ENCODE measurements around the gene GUCA1A.
"Not testable (repeated sequence)": the region's sequence is repeated elsewhere in the genome, so short reads cannot be mapped to it uniquely, and the experiment has no call there.

The GUCA1A gene

GRCh38 chr6:42199106-42199981, 26.2 kb downstream of the GUCA1A start:
- Mint-ChIP-seq H3K9me3 (no peaks in the 10 kb centered on the region), H3K27me3 (no peaks in the 10 kb centered on the region), H3K4me1 (no peaks in the 10 kb centered on the region), H3K4me3 (no peak overlapping the region), H3K27ac (no peak overlapping the region), H3K36me3 (peaks cover 10% of the 10 kb centered on the region)
- DNase-seq, result no peak
- CTCF ChIA-PET, result interaction anchor here (0.5 kb wide), 1 partner anchor 513 kb away, joined by 5 read pairs; no protein-coding TSS in a partner anchor

GRCh38 chr6:42200035-42200434, 26.9 kb downstream of the GUCA1A start:
- no peaks in the 10 kb centered on the region for H3K4me1 Mint-ChIP-seq
- no peak for DNase-seq
- CTCF ChIA-PET, result interaction anchor here (0.5 kb wide), 1 partner anchor 513 kb away, joined by 5 read pairs; no protein-coding TSS in a partner anchor
- no peaks in the 10 kb centered on the region for H3K27me3 Mint-ChIP-seq
- no peaks in the 10 kb centered on the region for H3K9me3 Mint-ChIP-seq
- H3K27ac Mint-ChIP-seq, result no peak overlapping the region
- H3K36me3 Mint-ChIP-seq, result peaks cover 10% of the 10 kb centered on the region
- no peak overlapping the region for H3K4me3 Mint-ChIP-seq

- H3K27me3 Mint-ChIP-seq, result no peaks in the 10 kb centered on the region
- no peak for DNase-seq
- H3K9me3 Mint-ChIP-seq, result no peaks in the 10 kb centered on the region
- H3K4me1 Mint-ChIP-seq, result no peaks in the 10 kb centered on the region
- H3K36me3 Mint-ChIP-seq, result peaks cover 14% of the 10 kb centered on the region
- CTCF ChIA-PET, result no interaction called here
- no peak overlapping the region for H3K4me3 Mint-ChIP-seq
- H3K27ac Mint-ChIP-seq, result no peak overlapping the region
These were observed 28.2 kb downstream of the GUCA1A start for GRCh38 chr6:42201382-42201781.

GRCh38 chr6:42202131-42202915, 29.2 kb downstream of the GUCA1A start:
- not testable (repeated sequence) for H3K27me3 Mint-ChIP-seq, H3K9me3 Mint-ChIP-seq, H3K4me1 Mint-ChIP-seq, H3K4me3 Mint-ChIP-seq, DNase-seq, H3K27ac Mint-ChIP-seq
- CTCF ChIA-PET, result interaction anchor here (1.3 kb wide), 1 partner anchor 12 kb away, joined by 6 read pairs; no protein-coding TSS in a partner anchor
- H3K36me3 Mint-ChIP-seq, result peaks cover 17% of the 10 kb centered on the region

GRCh38 chr6:42203183-42203582, 30.0 kb downstream of the GUCA1A start:
- H3K27me3 Mint-ChIP-seq, result no peaks in the 10 kb centered on the region
- H3K4me1 Mint-ChIP-seq, result no peaks in the 10 kb centered on the region
- CTCF ChIA-PET, result interaction anchor here (1.3 kb wide), 1 partner anchor 11 kb away, joined by 6 read pairs; no protein-coding TSS in a partner anchor
- no peaks in the 10 kb centered on the region for H3K9me3 Mint-ChIP-seq
- H3K27ac Mint-ChIP-seq, result no peak overlapping the region
- H3K4me3 Mint-ChIP-seq, result no peak overlapping the region
- DNase-seq, result no peak
- peaks cover 23% of the 10 kb centered on the region for H3K36me3 Mint-ChIP-seq

- no peak overlapping the region for H3K4me3 Mint-ChIP-seq
- H3K4me1 Mint-ChIP-seq, result no peaks in the 10 kb centered on the region
- peaks cover 26% of the 10 kb centered on the region for H3K36me3 Mint-ChIP-seq
- DNase-seq, result no peak
- H3K9me3 Mint-ChIP-seq, result no peaks in the 10 kb centered on the region
- H3K27me3 Mint-ChIP-seq, result no peaks in the 10 kb centered on the region
- H3K27ac Mint-ChIP-seq, result peak overlapping the region; percentile 52
- CTCF ChIA-PET, result no interaction called here
These were observed 31.7 kb downstream of the GUCA1A start for GRCh38 chr6:42204768-42205282.

- DNase-seq, H3K27me3 Mint-ChIP-seq, H3K4me1 Mint-ChIP-seq, H3K27ac Mint-ChIP-seq, H3K9me3 Mint-ChIP-seq, H3K4me3 Mint-ChIP-seq, CTCF ChIA-PET: not testable (repeated sequence)
- peaks cover 30% of the 10 kb centered on the region for H3K36me3 Mint-ChIP-seq
These were observed 34.4 kb downstream of the GUCA1A start for GRCh38 chr6:42207559-42207958.

DNA sequence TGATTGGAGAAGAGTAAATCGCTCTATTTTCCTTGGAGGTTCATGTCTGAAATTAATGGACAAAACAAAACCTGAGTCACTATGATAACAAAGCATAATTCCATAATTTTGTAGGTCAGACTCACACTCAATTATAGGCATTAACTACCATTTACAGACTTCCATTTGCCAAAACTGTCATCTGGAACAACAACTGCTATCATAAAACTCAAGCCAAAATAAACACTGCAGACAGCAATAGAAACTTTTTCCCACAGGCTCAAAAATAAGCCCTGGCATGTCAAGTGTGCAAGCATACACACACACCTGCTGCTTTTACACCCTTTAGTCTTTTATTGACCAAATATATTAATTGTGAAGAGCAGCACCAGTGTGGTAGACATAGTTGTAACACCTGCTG, 37.4 kb downstream of the GUCA1A start:
- no peaks in the 10 kb centered on the region for H3K9me3 Mint-ChIP-seq
- no peak overlapping the region for H3K4me3 Mint-ChIP-seq
- CTCF ChIA-PET, result no interaction called here
- no peaks in the 10 kb centered on the region for H3K27me3 Mint-ChIP-seq
- DNase-seq, result no peak
- no peak overlapping the region for H3K27ac Mint-ChIP-seq
- peaks cover 37% of the 10 kb centered on the region for H3K36me3 Mint-ChIP-seq
- peaks cover 7% of the 10 kb centered on the region for H3K4me1 Mint-ChIP-seq

- Mint-ChIP-seq H3K27me3 (no peaks in the 10 kb centered on the region), H3K36me3 (peaks cover 33% of the 10 kb centered on the region), H3K4me1 (peaks cover 17% of the 10 kb centered on the region), H3K27ac (no peak overlapping the region), H3K4me3 (no peak overlapping the region), H3K9me3 (no peaks in the 10 kb centered on the region)
- CTCF ChIA-PET, result no interaction called here
- no peak for DNase-seq
These were observed 38.6 kb downstream of the GUCA1A start for GRCh38 chr6:42211726-42212125.

DNA sequence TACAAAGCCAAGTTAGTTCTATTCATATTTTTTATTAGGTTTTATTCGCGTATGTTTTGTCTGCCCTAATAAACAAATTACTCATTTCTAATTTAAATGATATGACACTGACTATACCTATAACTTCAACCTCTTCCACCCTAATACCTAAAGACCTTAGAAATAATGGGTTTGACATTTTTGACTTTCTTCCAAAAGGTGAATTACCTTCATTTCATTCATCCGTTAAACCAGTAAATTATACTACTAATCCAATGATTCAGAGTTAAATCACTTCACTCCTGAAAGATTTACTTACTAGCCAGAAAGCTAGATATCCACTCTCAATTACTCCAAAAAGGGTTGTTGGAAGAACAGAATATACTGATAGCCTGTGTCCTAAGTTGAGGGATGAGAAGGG, 39.3 kb downstream of the GUCA1A start:
- Mint-ChIP-seq H3K27me3 (no peaks in the 10 kb centered on the region), H3K4me1 (peaks cover 20% of the 10 kb centered on the region), H3K27ac (no peak overlapping the region), H3K9me3 (no peaks in the 10 kb centered on the region), H3K36me3 (peaks cover 34% of the 10 kb centered on the region), H3K4me3 (no peak overlapping the region)
- CTCF ChIA-PET, result interaction anchor here (0.5 to 5.7 kb wide), 2 partner anchors 335 to 368 kb away, joined by 3 to 48 read pairs; no protein-coding TSS in a partner anchor
- DNase-seq, result no peak

DNA sequence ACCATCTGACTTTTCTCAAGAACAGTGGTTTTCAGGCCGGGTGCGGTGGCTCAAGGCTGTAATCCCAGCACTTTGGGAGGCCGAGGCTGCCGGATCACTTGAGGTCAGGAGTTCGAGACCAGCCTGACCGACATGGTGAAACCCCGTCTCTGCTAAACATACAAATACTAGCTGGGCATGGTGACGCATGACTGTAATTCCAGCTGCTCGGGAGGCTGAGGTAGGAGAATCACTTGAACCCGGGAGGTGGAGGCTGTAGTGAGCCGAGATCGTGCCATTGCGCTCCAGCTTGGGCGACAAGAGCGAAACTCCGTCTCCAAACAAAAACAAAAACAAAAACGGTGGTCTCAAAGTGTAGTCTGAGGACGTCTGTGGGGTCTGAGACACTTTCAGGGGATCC, 43.3 kb downstream of the GUCA1A start:
- DNase-seq, H3K9me3 Mint-ChIP-seq, H3K27me3 Mint-ChIP-seq, H3K27ac Mint-ChIP-seq: not testable (repeated sequence)
- CTCF ChIA-PET, result interaction anchor here (0.9 to 5.7 kb wide), 2 partner anchors 12 to 331 kb away, joined by 4 to 48 read pairs; no protein-coding TSS in a partner anchor
- Mint-ChIP-seq H3K36me3 (peaks cover 16% of the 10 kb centered on the region), H3K4me3 (peak overlapping the region; percentile 72), H3K4me1 (peaks cover 28% of the 10 kb centered on the region)

- CTCF ChIA-PET, result interaction anchor here (0.9 to 5.7 kb wide), 4 partner anchors 11 to 431 kb away, joined by 3 to 48 read pairs (median 4); partner anchors contain the start of gene TOMM6
- Mint-ChIP-seq H3K36me3 (peaks cover 16% of the 10 kb centered on the region), H3K4me1 (peaks cover 28% of the 10 kb centered on the region), H3K4me3 (peak overlapping the region; percentile 99), H3K9me3 (no peaks in the 10 kb centered on the region), H3K27ac (peak overlapping the region; percentile 95), H3K27me3 (no peaks in the 10 kb centered on the region)
- DNase-seq, result no peak
These were observed 44.0 kb downstream of the GUCA1A start for GRCh38 chr6:42217157-42217518.

DNA sequence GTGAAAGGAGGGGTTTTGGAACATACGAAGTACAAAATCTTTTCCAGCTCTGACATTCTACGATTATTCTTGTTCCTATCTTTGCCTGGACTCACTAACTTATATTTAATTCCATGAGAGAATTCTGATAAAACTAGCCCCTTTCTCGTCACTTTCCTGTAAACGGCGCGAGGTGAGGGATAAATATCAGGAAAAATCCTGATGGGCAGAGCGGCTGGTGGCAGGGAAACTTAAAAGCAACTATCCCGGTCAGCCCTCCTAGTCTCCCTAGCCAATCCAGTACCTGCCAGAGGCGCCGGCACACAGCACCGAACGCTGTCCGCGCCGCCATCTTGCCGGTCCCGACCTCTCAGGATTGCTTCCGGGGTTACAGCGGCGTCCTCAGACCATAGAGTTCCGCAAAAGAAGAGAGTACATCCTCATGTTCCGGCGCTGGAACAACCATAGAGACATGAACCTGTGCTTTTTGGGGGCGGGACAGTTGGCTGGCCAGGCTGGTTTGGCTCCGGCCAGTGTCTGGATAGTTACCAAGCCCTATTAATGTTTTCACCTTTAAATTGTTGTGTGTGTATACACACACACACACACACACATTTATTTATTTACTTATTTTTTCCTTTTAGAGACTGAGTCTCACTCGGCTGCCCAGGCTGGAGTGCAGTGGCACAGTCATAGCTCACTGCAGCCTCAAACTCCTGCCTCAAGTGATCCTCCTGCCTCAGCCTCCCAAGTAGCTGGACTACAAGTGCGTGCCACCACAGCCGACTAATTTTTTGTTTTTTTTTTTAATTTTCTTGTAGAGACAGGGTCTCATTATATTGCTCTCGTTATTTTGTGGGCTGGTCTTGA, 44.6 kb downstream of the GUCA1A start, which contains the start of gene MRPS10:
MRPS10 (minus strand) TSS at position 343 of the 849 bp plus-strand sequence; CDS start at position 331, 12 bp downstream.
- Mint-ChIP-seq H3K27me3 (no peaks in the 10 kb centered on the region), H3K27ac (peak within 1 kb of the TSS; percentile 95), H3K9me3 (no peaks in the 10 kb centered on the region), H3K4me3 (peak within 1 kb of the TSS; percentile 99), H3K36me3 (peaks cover 12% of the 10 kb centered on the region), H3K4me1 (peaks cover 28% of the 10 kb centered on the region)
- peak; percentile 95 for DNase-seq
- CTCF ChIA-PET, result interaction anchor here (0.9 to 5.7 kb wide), 4 partner anchors 10 to 432 kb away, joined by 3 to 48 read pairs (median 4); partner anchors contain the start of gene TOMM6
